GM12864 (cell line): ENCODE data around the gene ICAM2.
A peak's percentile ranks its signal among the peaks of the same experiment; 100 is the strongest.

Source experiments
- DNase-seq: peaks from one replicate; pipeline ENCODE4 v3.0.0-alpha.2; 2011; ENCODE audit warnings: low read depth
- H3K4me3 ChIP-seq: 2 replicates; pipeline ENCODE4 v1.5.1; 2011; ENCODE audit warnings: mild to moderate bottlenecking, low read depth, low read length, control low read depth
- TF ChIP-seq, protein P1 (sequence below): IDR thresholded peaks from 2 replicates; pipeline ENCODE4 v1.5.1; 2011; ENCODE audit warnings: low read depth, mild to moderate bottlenecking, moderate library complexity, low read length, control low read depth, inconsistent platforms; ENCODE audit errors: missing control alignments

ICAM2 gene

DNA sequence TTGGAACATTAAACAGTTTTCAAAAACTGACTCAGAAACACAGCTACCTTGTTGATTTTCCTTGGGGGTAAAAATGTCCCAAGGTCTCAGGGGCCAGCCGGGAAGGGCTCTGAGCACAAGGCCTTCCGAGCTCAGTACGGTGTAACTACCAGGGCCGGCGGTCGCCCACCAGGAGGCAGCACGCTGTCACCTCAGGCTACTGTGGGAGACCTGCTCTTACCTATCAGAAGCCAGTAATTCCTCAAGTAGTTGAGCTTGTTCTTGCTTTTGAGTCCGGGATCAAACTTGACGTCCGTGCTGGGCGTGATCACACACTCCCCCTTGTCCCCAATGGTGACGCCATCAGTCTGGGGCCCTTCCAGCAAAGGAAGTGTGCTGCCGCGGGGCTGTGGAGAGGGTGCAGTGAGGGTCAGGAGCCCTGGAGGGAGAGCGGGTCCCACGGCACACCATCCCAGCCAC, 43.4 kb upstream of the ICAM2 start:
- no peak overlapping the region for H3K4me3 ChIP-seq
- TF ChIP-seq, protein P1, sequence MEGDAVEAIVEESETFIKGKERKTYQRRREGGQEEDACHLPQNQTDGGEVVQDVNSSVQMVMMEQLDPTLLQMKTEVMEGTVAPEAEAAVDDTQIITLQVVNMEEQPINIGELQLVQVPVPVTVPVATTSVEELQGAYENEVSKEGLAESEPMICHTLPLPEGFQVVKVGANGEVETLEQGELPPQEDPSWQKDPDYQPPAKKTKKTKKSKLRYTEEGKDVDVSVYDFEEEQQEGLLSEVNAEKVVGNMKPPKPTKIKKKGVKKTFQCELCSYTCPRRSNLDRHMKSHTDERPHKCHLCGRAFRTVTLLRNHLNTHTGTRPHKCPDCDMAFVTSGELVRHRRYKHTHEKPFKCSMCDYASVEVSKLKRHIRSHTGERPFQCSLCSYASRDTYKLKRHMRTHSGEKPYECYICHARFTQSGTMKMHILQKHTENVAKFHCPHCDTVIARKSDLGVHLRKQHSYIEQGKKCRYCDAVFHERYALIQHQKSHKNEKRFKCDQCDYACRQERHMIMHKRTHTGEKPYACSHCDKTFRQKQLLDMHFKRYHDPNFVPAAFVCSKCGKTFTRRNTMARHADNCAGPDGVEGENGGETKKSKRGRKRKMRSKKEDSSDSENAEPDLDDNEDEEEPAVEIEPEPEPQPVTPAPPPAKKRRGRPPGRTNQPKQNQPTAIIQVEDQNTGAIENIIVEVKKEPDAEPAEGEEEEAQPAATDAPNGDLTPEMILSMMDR, result peak; percentile 43
- no peak for DNase-seq

DNA sequence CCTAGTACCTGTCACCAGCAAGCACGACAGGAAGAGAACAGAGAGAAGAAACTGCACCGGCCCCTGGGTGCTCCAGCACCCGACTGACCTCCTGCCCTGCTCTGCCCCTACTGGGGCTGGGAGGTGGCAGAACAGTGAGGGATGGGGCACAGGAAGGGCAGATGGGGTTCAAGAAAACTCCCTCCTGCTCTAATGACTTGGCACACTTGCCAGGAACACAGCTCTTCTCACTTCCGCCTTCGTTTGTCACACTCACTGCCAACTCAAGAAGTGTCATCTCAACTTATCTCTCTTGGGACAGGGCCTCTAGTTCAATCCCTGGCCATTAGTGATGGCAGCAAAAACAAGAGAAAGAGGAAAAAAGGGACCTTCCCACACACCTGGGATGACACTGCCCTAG, 42.7 kb upstream of the ICAM2 start:
- no peak overlapping the region for H3K4me3 ChIP-seq
- no peak for DNase-seq
- TF ChIP-seq, protein P1, result no peak

DNA sequence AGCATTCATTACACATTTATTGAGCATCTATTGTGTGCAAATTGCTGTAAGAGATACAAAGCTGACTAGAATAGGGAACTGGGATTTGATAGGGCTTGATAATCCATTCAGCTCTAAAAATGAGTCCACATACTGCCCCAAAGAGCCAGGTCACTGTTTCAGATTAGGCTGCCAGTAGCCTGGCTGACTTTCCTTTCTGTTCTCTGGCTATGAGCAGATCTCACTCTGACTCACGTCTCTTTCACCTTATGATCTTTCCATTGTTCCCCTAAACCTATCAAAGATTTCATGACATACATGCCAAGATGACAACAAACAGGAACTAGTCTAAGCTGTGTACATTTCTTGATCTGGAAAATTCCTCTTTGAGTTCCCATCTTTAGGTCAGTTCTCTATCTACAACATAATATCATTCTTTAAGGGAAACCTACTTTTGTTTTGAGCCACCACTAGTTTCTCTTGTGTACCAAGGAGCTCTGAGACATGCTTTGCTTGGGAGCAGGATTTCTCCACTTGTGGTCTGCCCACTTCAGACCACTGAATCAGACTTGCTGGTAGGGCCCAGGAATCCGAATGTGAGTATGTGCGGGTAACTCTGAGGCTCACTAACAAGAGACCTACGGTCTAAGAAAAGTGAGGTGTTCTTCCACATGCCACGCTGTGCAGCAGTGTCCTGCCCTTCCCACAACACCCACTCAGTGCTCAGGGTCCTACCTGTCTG, 40.9 kb upstream of the ICAM2 start:
- TF ChIP-seq, protein P1, result no peak
- no peak for DNase-seq
- no peak overlapping the region for H3K4me3 ChIP-seq

DNA sequence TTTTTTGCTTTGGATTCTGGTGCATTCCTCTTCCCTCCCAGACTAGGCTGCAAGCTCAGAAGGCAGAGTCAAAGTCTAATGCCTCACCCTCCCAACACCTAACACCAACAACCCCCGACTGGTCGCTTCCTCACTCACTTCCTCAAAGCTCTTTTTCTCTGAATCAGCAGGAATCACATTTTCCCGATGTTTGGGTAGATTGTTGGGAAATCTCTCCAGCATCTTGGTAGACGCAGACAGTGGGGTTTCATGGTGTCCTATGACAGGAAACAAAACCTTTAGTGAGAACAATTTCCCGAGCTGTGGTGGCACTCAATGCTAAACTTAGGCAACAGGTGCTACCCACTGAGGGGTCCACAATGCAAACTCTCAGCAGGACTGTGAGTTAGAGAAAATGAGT, 39.9 kb upstream of the ICAM2 start:
- DNase-seq, result no peak
- no peak overlapping the region for H3K4me3 ChIP-seq
- TF ChIP-seq, protein P1, result no peak

DNA sequence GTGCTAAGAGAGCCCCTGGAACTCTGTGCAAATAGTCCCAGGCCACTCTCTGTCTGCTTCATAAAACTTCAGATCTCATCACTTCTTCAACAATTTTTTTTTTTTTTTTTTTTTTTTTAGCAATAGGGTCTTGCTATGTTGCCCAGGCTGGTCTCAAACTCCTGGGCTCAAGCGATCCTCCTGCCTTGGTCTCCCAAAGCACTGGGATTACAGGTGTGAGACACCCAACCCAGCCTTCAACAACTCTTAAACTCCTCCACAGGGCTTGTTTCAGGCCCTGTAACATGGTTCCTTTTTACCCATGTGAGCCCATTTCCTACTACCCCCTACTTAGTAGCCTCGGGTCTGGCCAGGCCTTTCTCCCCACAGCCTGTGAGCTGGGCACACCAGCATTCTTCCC, 39.3 kb upstream of the ICAM2 start:
- TF ChIP-seq, protein P1, result no peak
- DNase-seq, result no peak
- no peak overlapping the region for H3K4me3 ChIP-seq

DNA sequence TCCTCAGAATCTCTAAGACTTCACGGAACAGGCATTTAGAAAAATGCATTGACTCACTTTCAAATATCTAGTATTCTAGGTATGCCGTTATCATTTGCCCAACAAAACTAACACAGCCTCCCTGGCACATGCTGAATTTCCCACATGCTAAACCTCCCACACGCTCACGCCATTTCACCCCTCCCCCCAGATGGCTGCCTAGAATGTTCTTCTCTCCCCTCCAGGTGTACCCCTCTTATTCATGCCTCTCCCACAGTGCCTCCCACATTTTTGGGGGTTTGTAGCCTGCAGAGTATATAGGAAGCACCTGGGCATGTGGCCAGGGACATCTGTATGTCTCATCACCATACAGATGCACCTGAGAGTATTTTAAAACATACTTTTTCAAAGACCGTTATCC, 38.2 kb upstream of the ICAM2 start:
- no peak for DNase-seq
- TF ChIP-seq, protein P1, result no peak
- H3K4me3 ChIP-seq, result no peak overlapping the region

DNA sequence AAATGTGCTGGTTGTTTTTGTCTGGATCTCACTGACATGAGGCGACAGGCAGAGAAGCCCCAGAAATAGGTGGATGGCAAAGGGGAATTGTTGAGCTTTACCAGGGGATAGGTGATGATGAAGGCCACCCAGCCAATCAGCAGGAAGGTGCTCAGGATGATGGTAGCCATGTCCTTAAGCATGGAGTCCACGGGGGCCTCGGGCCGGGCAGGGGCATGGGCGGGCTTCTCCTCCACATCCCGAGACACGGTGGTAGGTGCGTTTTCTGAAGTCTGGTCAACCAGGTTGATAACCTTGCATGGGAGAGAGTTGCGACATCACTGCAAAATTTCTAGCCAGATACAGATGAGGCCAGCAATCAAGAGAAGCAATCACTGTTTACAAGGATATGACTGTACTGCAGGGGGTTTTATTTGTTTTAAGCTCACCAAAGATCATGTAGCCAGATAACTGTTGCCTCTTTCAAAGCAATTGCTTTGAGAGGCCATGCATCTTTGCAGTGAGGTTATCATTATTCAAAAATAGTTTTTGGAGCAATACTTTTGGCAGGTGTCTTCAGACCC, 37.3 kb upstream of the ICAM2 start:
- TF ChIP-seq, protein P1, result no peak
- no peak for DNase-seq
- no peak overlapping the region for H3K4me3 ChIP-seq
